ENCODE results near the gene SMG1.
A peak's percentile ranks its signal among the peaks of the same experiment; 100 is the strongest.

GRCh38 chr16:18969050-18969854 lies 43.0 kb upstream of the SMG1 start:
- TF ChIP-seq, protein P1, sequence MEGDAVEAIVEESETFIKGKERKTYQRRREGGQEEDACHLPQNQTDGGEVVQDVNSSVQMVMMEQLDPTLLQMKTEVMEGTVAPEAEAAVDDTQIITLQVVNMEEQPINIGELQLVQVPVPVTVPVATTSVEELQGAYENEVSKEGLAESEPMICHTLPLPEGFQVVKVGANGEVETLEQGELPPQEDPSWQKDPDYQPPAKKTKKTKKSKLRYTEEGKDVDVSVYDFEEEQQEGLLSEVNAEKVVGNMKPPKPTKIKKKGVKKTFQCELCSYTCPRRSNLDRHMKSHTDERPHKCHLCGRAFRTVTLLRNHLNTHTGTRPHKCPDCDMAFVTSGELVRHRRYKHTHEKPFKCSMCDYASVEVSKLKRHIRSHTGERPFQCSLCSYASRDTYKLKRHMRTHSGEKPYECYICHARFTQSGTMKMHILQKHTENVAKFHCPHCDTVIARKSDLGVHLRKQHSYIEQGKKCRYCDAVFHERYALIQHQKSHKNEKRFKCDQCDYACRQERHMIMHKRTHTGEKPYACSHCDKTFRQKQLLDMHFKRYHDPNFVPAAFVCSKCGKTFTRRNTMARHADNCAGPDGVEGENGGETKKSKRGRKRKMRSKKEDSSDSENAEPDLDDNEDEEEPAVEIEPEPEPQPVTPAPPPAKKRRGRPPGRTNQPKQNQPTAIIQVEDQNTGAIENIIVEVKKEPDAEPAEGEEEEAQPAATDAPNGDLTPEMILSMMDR (IDR thresholded peaks at IDR 0.05; ENCODE audit: low read depth, low read length, missing input control) = peak; percentile 92
- TF ChIP-seq REST (IDR thresholded peaks at IDR 0.05) (no peak), FOXA2 (IDR thresholded peaks at IDR 0.05) (no peak), YY1 (IDR thresholded peaks at IDR 0.05) (no peak)
